ENCODE data around the gene AKAP8L. TPM values are rescaled to one million over a fixed set of nuclear protein-coding genes. Genes with fewer than 3 reads are reported as not detected.

The AKAP8L gene
- total and polyA plus RNA-seq, 10 donors = 41.2 to 236 (median 136) TPM

- Histone ChIP-seq H3K9me3 (no peaks in the 10 kb centered on the region), H3K27ac (no peak overlapping the region), H3K27me3 (replicated peaks in 1 of 7) (no peaks in the 10 kb centered on the region), H3K4me1 (peaks cover 9 to 49% (median 19%) of the 10 kb centered on the region in 6 donors), H3K4me3 (no peak overlapping the region), H3K36me3 (peaks cover 10 to 100% (median 95%) of the 10 kb centered on the region in 6 donors)
- TF ChIP-seq POLR2AphosphoS5 (IDR thresholded peaks at IDR 0.05) = peak in 1 of 3 donors; percentile 53
- no peak for TF ChIP-seq CTCF (IDR thresholded peaks at IDR 0.05 in 8 of 11, conservative IDR thresholded peaks at IDR 0.05 in 3 of 11)
- 94 to 98% (median 96%) methylated on average over 7 to 9 of the region's 9 CpGs for WGBS, 5 donors
- intact Hi-C loops (cut with DNase I; ENCODE audit: low total_unique reads) = no loop called here
- peak; percentile 62 for DNase-seq
Measured at GRCh38 chr19:15369594-15369891, 49.2 kb downstream of the AKAP8L start.

- Histone ChIP-seq H3K27ac (peak overlapping the region in 2 of 8 donors; percentile 39 to 60), H3K36me3 (peaks cover 10 to 100% (median 98%) of the 10 kb centered on the region in 6 donors), H3K4me1 (peaks cover 4 to 44% (median 14%) of the 10 kb centered on the region in 6 donors), H3K27me3 (replicated peaks in 1 of 7) (no peaks in the 10 kb centered on the region), H3K9me3 (no peaks in the 10 kb centered on the region), H3K4me3 (no peak overlapping the region)
- intact Hi-C loops (cut with DNase I; ENCODE audit: low total_unique reads) = no loop called here
- WGBS, 5 donors = 92 to 96% (median 96%) methylated on average over 32 to 35 of the region's 35 CpGs
- peak; percentile 69 for DNase-seq
- TF ChIP-seq CTCF (IDR thresholded peaks at IDR 0.05 in 8 of 11, conservative IDR thresholded peaks at IDR 0.05 in 3 of 11) (no peak), POLR2A (IDR thresholded peaks at IDR 0.05) (no peak), POLR2AphosphoS5 (IDR thresholded peaks at IDR 0.05) (no peak)
Measured at GRCh38 chr19:15368798-15369593, 49.8 kb downstream of the AKAP8L start.

GRCh38 chr19:15368051-15368632 is 50.6 kb downstream of the AKAP8L start:
- peaks cover 0 to 35% (median 5%) of the 10 kb centered on the region in 6 donors for H3K4me1 ChIP-seq
- TF ChIP-seq POLR2AphosphoS5 (IDR thresholded peaks at IDR 0.05) (peak in 2 of 3 donors; percentile 30 to 53), CTCF (IDR thresholded peaks at IDR 0.05 in 8 of 11, conservative IDR thresholded peaks at IDR 0.05 in 3 of 11) (no peak), POLR2A (IDR thresholded peaks at IDR 0.05) (no peak)
- no peak overlapping the region for H3K4me3 ChIP-seq
- intact Hi-C loops (cut with DNase I; ENCODE audit: low total_unique reads) = no loop called here
- peak; percentile 65 for DNase-seq
- peaks cover 10 to 100% (median 90%) of the 10 kb centered on the region in 6 donors for H3K36me3 ChIP-seq
- H3K27ac ChIP-seq = peak overlapping the region in 5 of 8 donors; percentile 29 to 60 (median 39)
- no peaks in the 10 kb centered on the region for H3K27me3 ChIP-seq (replicated peaks in 1 of 7)
- 91 to 97% (median 96%) methylated on average over 24 of the region's 24 CpGs for WGBS, 5 donors
- no peaks in the 10 kb centered on the region for H3K9me3 ChIP-seq

- H3K9me3 ChIP-seq = no peaks in the 10 kb centered on the region
- TF ChIP-seq POLR2AphosphoS5 (IDR thresholded peaks at IDR 0.05) (peak in 1 of 3 donors; percentile 47), POLR2A (IDR thresholded peaks at IDR 0.05) (no peak)
- DNase-seq = no peak
- 74 to 88% (median 82%) methylated on average over 3 of the region's 3 CpGs for WGBS, 5 donors
- peak overlapping the region in 7 of 8 donors; percentile 23 to 60 (median 39) for H3K27ac ChIP-seq
- peaks cover 10 to 98% (median 85%) of the 10 kb centered on the region in 6 donors for H3K36me3 ChIP-seq
- intact Hi-C loops (cut with DNase I; ENCODE audit: low total_unique reads) = no loop called here
- H3K4me1 ChIP-seq = peaks cover 0 to 28% (median 4%) of the 10 kb centered on the region in 6 donors
- H3K27me3 ChIP-seq (replicated peaks in 1 of 7) = no peaks in the 10 kb centered on the region
- no peak overlapping the region for H3K4me3 ChIP-seq
Measured at GRCh38 chr19:15367439-15367838, 51.3 kb downstream of the AKAP8L start.

All from spleen (tissue), 11 donors.